ENCODE data around the gene FAM151B.

GRCh38 chr5:80579050-80579449 is 91.2 kb downstream of the FAM151B start:
- TF ChIP-seq, protein P1, sequence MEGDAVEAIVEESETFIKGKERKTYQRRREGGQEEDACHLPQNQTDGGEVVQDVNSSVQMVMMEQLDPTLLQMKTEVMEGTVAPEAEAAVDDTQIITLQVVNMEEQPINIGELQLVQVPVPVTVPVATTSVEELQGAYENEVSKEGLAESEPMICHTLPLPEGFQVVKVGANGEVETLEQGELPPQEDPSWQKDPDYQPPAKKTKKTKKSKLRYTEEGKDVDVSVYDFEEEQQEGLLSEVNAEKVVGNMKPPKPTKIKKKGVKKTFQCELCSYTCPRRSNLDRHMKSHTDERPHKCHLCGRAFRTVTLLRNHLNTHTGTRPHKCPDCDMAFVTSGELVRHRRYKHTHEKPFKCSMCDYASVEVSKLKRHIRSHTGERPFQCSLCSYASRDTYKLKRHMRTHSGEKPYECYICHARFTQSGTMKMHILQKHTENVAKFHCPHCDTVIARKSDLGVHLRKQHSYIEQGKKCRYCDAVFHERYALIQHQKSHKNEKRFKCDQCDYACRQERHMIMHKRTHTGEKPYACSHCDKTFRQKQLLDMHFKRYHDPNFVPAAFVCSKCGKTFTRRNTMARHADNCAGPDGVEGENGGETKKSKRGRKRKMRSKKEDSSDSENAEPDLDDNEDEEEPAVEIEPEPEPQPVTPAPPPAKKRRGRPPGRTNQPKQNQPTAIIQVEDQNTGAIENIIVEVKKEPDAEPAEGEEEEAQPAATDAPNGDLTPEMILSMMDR (IDR thresholded peaks at IDR 0.05): no peak
- TF ChIP-seq ZFX (IDR thresholded peaks at IDR 0.05; ENCODE audit: borderline replicate concordance): no peak

All from 22Rv1 (cell line).